HepG2 (cell line): ENCODE data around the gene COQ7. TPM values are rescaled to one million over a fixed set of nuclear protein-coding genes. Genes with fewer than 3 reads are reported as not detected.

Experiments used
- AKAP8 ChIP-seq: sonication (generic); formaldehyde crosslinking; IDR thresholded peaks from 2 replicates; pipeline ENCODE4 v1.5.1; 2020; ENCODE audit warnings: mild to moderate bottlenecking, missing genetic modification reagents
- CAMTA2 ChIP-seq: sonication (generic); formaldehyde crosslinking; IDR thresholded peaks from 2 replicates; pipeline ENCODE4 v1.4.0; 2020; ENCODE audit warnings: mild to moderate bottlenecking, missing genetic modification reagents, borderline replicate concordance
- CHD4 ChIP-seq: fragments of 200-600 bp; sonication (generic); IDR thresholded peaks from 2 replicates; pipeline ENCODE4 v1.7.0; 2017; ENCODE audit warnings: mild to moderate bottlenecking, low read length, borderline replicate concordance
- CREM ChIP-seq, 2 experiments: sonication (generic) in 1 of 2; formaldehyde crosslinking in 1 of 2; IDR thresholded peaks; 2 replicates each; pipeline versions ENCODE4 v1.4.0 to v1.6.1; 2016 to 2020; ENCODE audit warnings: antibody characterized with exemption in 1 of 2, mild to moderate bottlenecking in 1 of 2, missing genetic modification reagents in 1 of 2
- ETV5 ChIP-seq: IDR thresholded peaks from 2 replicates; pipeline ENCODE4 v1.6.1; 2018; ENCODE audit warnings: missing biosample characterization, missing genetic modification reagents, inconsistent platforms, borderline replicate concordance
- GPN1 ChIP-seq: sonication (generic); formaldehyde crosslinking; IDR thresholded peaks from 2 replicates; pipeline ENCODE4 v1.5.1; 2020; ENCODE audit warnings: missing genetic modification reagents, borderline replicate concordance
- KDM3A ChIP-seq: IDR thresholded peaks from 2 replicates; pipeline ENCODE4 v1.6.1; 2018; ENCODE audit warnings: low read depth, missing compliant biosample characterization
- NAIF1 ChIP-seq: sonication (generic); formaldehyde crosslinking; IDR thresholded peaks from 2 replicates; pipeline ENCODE4 v1.5.0; 2020; ENCODE audit warnings: mild to moderate bottlenecking, missing genetic modification reagents, borderline replicate concordance
- RARA ChIP-seq: IDR thresholded peaks from 2 replicates; pipeline ENCODE4 v1.6.1; 2016; ENCODE audit warnings: missing genetic modification reagents, missing compliant biosample characterization
- RBM22 ChIP-seq: fragments of 200-400 bp; formaldehyde crosslinking; optimal IDR thresholded peaks from 2 replicates; pipeline ENCODE3; 2017; ENCODE audit warnings: mild to moderate bottlenecking, low read length, moderate library complexity
- SMAD1 ChIP-seq: sonication (generic); formaldehyde crosslinking; IDR thresholded peaks from 2 replicates; pipeline ENCODE4 v1.4.0; 2020; ENCODE audit warnings: missing genetic modification reagents, low read depth, mild to moderate bottlenecking, borderline replicate concordance
- SNAPC4 ChIP-seq: sonication (generic); formaldehyde crosslinking; IDR thresholded peaks from 2 replicates; pipeline ENCODE4 v1.4.0; 2020; ENCODE audit warnings: mild to moderate bottlenecking, missing genetic modification reagents
- TCF12 ChIP-seq, 2 experiments: fragments of 450-650 bp in 1 of 2; sonication (generic) in 1 of 2; formaldehyde crosslinking in 1 of 2; IDR thresholded peaks; 2 replicates each; pipeline versions ENCODE4 v1.6.1 to v1.8.0; 2017 to 2022; ENCODE audit warnings: antibody characterized with exemption in 1 of 2, mild to moderate bottlenecking in 1 of 2, missing genetic modification reagents in 1 of 2, moderate library complexity in 1 of 2
- THAP7 ChIP-seq: sonication (generic); formaldehyde crosslinking; IDR thresholded peaks from 2 replicates; pipeline ENCODE4 v1.8.1; 2023; ENCODE audit warnings: mild to moderate bottlenecking, missing genetic modification reagents
- ZBTB49 ChIP-seq: sonication (generic); formaldehyde crosslinking; IDR thresholded peaks from 2 replicates; pipeline ENCODE4 v1.4.0; 2020; ENCODE audit warnings: missing genetic modification reagents, borderline replicate concordance
- ZNF44 ChIP-seq: sonication (generic); formaldehyde crosslinking; IDR thresholded peaks from 2 replicates; pipeline ENCODE4 v1.5.1; 2020; ENCODE audit warnings: mild to moderate bottlenecking, missing genetic modification reagents
- ZNF766 ChIP-seq: sonication (generic); formaldehyde crosslinking; IDR thresholded peaks from 2 replicates; pipeline ENCODE4 v1.5.0; 2020; ENCODE audit warnings: missing genetic modification reagents, borderline replicate concordance
- ZNF790 ChIP-seq: sonication (generic); formaldehyde crosslinking; IDR thresholded peaks from 2 replicates; pipeline ENCODE4 v1.8.0; 2022; ENCODE audit warnings: missing genetic modification reagents, mild to moderate bottlenecking, borderline replicate concordance
- ZNF850 ChIP-seq: sonication (generic); formaldehyde crosslinking; conservative IDR thresholded peaks from 2 replicates; pipeline ENCODE4 v1.9.0; 2021; ENCODE audit warnings: mild to moderate bottlenecking, missing genetic modification reagents
- polyA plus RNA-seq, 8 experiments: library from polyadenylated mRNA; depleted of rRNA in 3 of 8; stranded (reverse) in 7 of 8; unstranded in 1 of 8; fragments of >200 nt; fragmentation: Illumina TruSeq in 4 of 8; extraction: Trizol in 4 of 8; gene quantifications; 2 replicates each; pipeline versions ENCODE4 v1.2.1 to v1.2.3, GENCODE V29; 2011 to 2016; ENCODE audit warnings: low read depth in 4 of 8, missing spikeins in 1 of 8, mixed read lengths in 1 of 8; ENCODE audit not compliant: insufficient read depth in 1 of 8
- total RNA-seq, 5 experiments: library from RNA; depleted of rRNA; stranded (reverse); fragments of >200 nt; fragmentation: Illumina TruSeq; extraction: Trizol; gene quantifications; 2 replicates each; pipeline ENCODE4 v1.2.3, GENCODE V29; 2016; ENCODE audit warnings: low read depth in 1 of 5

COQ7 gene
- total and polyA plus RNA-seq, 2 of the 13 experiments (the other 11 are each of a cell fraction or from before 2014, with no cell fraction given), result 20.1 to 45.7 TPM

- TF ChIP-seq ZBTB49 (CRISPR knock-in tag) (peak; percentile 16; the same call in 1 of the 2 replicates), CREM (IDR thresholded peaks at IDR 0.05) (no peak), CREM (CRISPR knock-in tag; IDR thresholded peaks at IDR 0.05) (no peak), SMAD1 (CRISPR knock-in tag) (no peak), ZNF790 (CRISPR knock-in tag) (0 out of 2 replicates have a peak, but pooled peaks have one; percentile 50), TCF12 (IDR thresholded peaks at IDR 0.05) (no peak), TCF12 (CRISPR knock-in tag; IDR thresholded peaks at IDR 0.05) (0 out of 2 replicates have a peak, but pooled peaks have one; percentile 8), KDM3A (peak; percentile 6; the same call in 1 of the 2 replicates), THAP7 (CRISPR knock-in tag) (0 out of 2 replicates have a peak, but pooled peaks have one; percentile 4), SNAPC4 (CRISPR knock-in tag) (peak; percentile 14; the same call in 1 of the 2 replicates), CAMTA2 (CRISPR knock-in tag) (0 out of 2 replicates have a peak, but pooled peaks have one; percentile 5), AKAP8 (CRISPR knock-in tag) (no peak), ZNF850 (CRISPR knock-in tag) (no peak), ETV5 (no peak; the same call in 1 of the 2 replicates), NAIF1 (peak; percentile 35; the same call in 1 of the 2 replicates), RBM22 (peak; percentile 40), CHD4 (0 out of 2 replicates have a peak, but pooled peaks have one; percentile 4), ZNF766 (CRISPR knock-in tag) (no peak), GPN1 (0 out of 2 replicates have a peak, but pooled peaks have one; percentile 50), RARA (CRISPR knock-in tag) (no peak; the same call in 1 of the 2 replicates), ZNF44 (peak; percentile 6; the same call in 1 of the 2 replicates)
Measured at GRCh38 chr16:19068237-19068815, 912 bp downstream of the COQ7 start (continued).
